Ovary (tissue), 9 donors: ENCODE data around the gene SPDYC. TPM values are rescaled to one million over a fixed set of nuclear protein-coding genes. Genes with fewer than 3 reads are reported as not detected.

ENCODE experiments used
- DNase-seq, 5 donors: peaks; one replicate each; pipeline ENCODE4 v3.0.0-alpha.2; 2019 to 2020
- H3K27ac ChIP-seq, 2 donors: fragments of 200-600 bp; one replicate each; pipeline versions ENCODE4 v1.5.1 to v1.8.0; 2019 to 2022
- H3K27me3 ChIP-seq: fragments of 200-600 bp; one replicate; pipeline ENCODE4 v1.8.0; 2022
- H3K36me3 ChIP-seq: fragments of 200-600 bp; sonication (generic); one replicate; pipeline ENCODE4 v1.5.1; 2019
- H3K4me1 ChIP-seq: one replicate; pipeline ENCODE4 v1.8.1; 2013; ENCODE audit warnings: mild to moderate bottlenecking, moderate library complexity; ENCODE audit not compliant: insufficient read depth
- H3K4me3 ChIP-seq: fragments of 200-600 bp; sonication (generic); one replicate; pipeline ENCODE4 v1.5.1; 2017
- H3K9me3 ChIP-seq, 2 donors: fragments of 200-600 bp in 1 of 2; sonication (generic) in 1 of 2; one replicate each; pipeline versions ENCODE4 v1.5.1 to v1.8.1; 2013 to 2019; ENCODE audit warnings: mild to moderate bottlenecking in 1 of 2, moderate library complexity in 1 of 2
- CTCF ChIP-seq, 3 donors: fragments of 450-650 bp in 2 of 3; fragments of 200-600 bp in 1 of 3; IDR thresholded peaks; one replicate each; pipeline versions ENCODE4 v1.5.1 to v1.8.0; 2016 to 2022; ENCODE audit warnings: antibody characterized with exemption in 3 of 3, mild to moderate bottlenecking in 1 of 3
- EP300 ChIP-seq: sonication (generic); formaldehyde crosslinking; IDR thresholded peaks from one replicate; pipeline ENCODE4 v1.6.1; 2017; ENCODE audit warnings: antibody characterized with exemption
- POLR2A ChIP-seq: fragments of 450-650 bp; IDR thresholded peaks from one replicate; pipeline ENCODE4 v1.6.1; 2017; ENCODE audit warnings: antibody characterized with exemption, mild to moderate bottlenecking, moderate library complexity
- WGBS, 3 donors: extraction: QIAGEN DNeasy Blood & Tissue Kit in 1 of 3; methylation state at CpG; one replicate each; pipeline versions ENCODE4 v1.1.5 to v1.1.7; 2013 to 2017; 5-methylcytosine and 5-hydroxymethylcytosine counted together
- intact Hi-C, 4 donors: fragments of 100-400 bp; cut with DNase I; formaldehyde crosslinking; loops; one replicate each; pipeline versions ENCODE4 v1.11.0 to v1.15.1; 2022 to 2023
- polyA plus RNA-seq, 2 donors: library from polyadenylated mRNA; stranded (reverse); fragments of 200-250 nt in 1 of 2; fragments of 350-450 nt in 1 of 2; fragmentation: Illumina TruSeq in 1 of 2; extraction: RNeasy Lipid Tissue Mini Kit (QIAGEN cat#74804) in 1 of 2; gene quantifications; one replicate each; pipeline ENCODE4 v1.2.3, GENCODE V29; 2013 to 2014
- total RNA-seq, 7 donors: library from RNA; depleted of rRNA in 2 of 7; stranded (reverse); fragments of >200 nt in 2 of 7; fragmentation: NEBNext Ultra II Directional in 3 of 7; extraction: Animal tissue kit (Norgen Biotek cat#: 25700) in 3 of 7; gene quantifications; one replicate each; pipeline versions ENCODE4 v1.1.0 to v1.2.4, GENCODE V29; 2016 to 2023
- donor health status: DM: no; HTN: no; CAD: no; lungs with moderate emphysema.
- donor health status: DM: no; HTN: no; CAD: no.
- donor health status: Bipolar disorder and iron deficiency.
- donor health status: DM: yes; HTN: yes; CAD: no.
- donor health status: DM: no; HTN: no; CAD: no.
- donor health status: DM: yes; HTN: yes; CAD: no.

The SPDYC gene
- total and polyA plus RNA-seq, 9 donors = 0.07 TPM; not detected in 8

GRCh38 chr11:65124480-65125196 lies 45.4 kb upstream of the SPDYC start:
- Histone ChIP-seq H3K36me3 (no peaks in the 10 kb centered on the region), H3K4me1 (no peaks in the 10 kb centered on the region), H3K27me3 (no peaks in the 10 kb centered on the region), H3K9me3 (no peaks in the 10 kb centered on the region), H3K4me3 (no peak overlapping the region), H3K27ac (no peak overlapping the region)
- no peak for DNase-seq
- intact Hi-C loops = loop anchor here in 2 of 4 donors (5.0 kb wide), 2 partner anchors 112 to 282 kb away; partner anchors contain the start of genes ARL2 (in 1 of the 2) and CDC42BPG (in 1 of the 2)
- WGBS, 3 donors = 79 to 83% (median 82%) methylated on average over 5 of the region's 5 CpGs
- no peak for TF ChIP-seq POLR2A

GRCh38 chr11:65125197-65126056 lies 44.6 kb upstream of the SPDYC start:
- no peak for DNase-seq
- Histone ChIP-seq H3K4me3 (no peak overlapping the region), H3K27me3 (no peaks in the 10 kb centered on the region), H3K27ac (no peak overlapping the region), H3K4me1 (no peaks in the 10 kb centered on the region), H3K9me3 (no peaks in the 10 kb centered on the region), H3K36me3 (no peaks in the 10 kb centered on the region)
- intact Hi-C loops = loop anchor here in 1 of 4 donors (2.0 kb wide), 1 partner anchor 33 kb away; no protein-coding TSS in a partner anchor
- TF ChIP-seq POLR2A (no peak), EP300 (no peak), CTCF (IDR thresholded peaks at IDR 0.05) (no peak)
- 79 to 82% (median 80%) methylated on average over 12 of the region's 12 CpGs for WGBS, 3 donors

GRCh38 chr11:65126624-65127274 lies 43.3 kb upstream of the SPDYC start:
- intact Hi-C loops = loop anchor here in 1 of 4 donors (2.0 kb wide), 1 partner anchor 34 kb away; no protein-coding TSS in a partner anchor
- H3K4me3 ChIP-seq = no peak overlapping the region
- H3K27me3 ChIP-seq = no peaks in the 10 kb centered on the region
- TF ChIP-seq EP300 (no peak), CTCF (IDR thresholded peaks at IDR 0.05) (no peak), POLR2A (no peak)
- no peaks in the 10 kb centered on the region for H3K4me1 ChIP-seq
- WGBS, 3 donors = 63 to 66% (median 66%) methylated on average over 6 of the region's 6 CpGs
- H3K36me3 ChIP-seq = no peaks in the 10 kb centered on the region
- no peak overlapping the region for H3K27ac ChIP-seq
- no peak for DNase-seq
- no peaks in the 10 kb centered on the region for H3K9me3 ChIP-seq

GRCh38 chr11:65127473-65128181 lies 42.4 kb upstream of the SPDYC start:
- intact Hi-C loops = loop anchor here in 1 of 4 donors (2.0 kb wide), 1 partner anchor 35 kb away; no protein-coding TSS in a partner anchor
- TF ChIP-seq EP300 (no peak), CTCF (IDR thresholded peaks at IDR 0.05) (no peak), POLR2A (no peak)
- no peaks in the 10 kb centered on the region for H3K36me3 ChIP-seq
- no peak overlapping the region for H3K27ac ChIP-seq
- 68 to 71% (median 70%) methylated on average over 12 of the region's 12 CpGs for WGBS, 3 donors
- no peaks in the 10 kb centered on the region for H3K27me3 ChIP-seq
- no peaks in the 10 kb centered on the region for H3K9me3 ChIP-seq
- no peaks in the 10 kb centered on the region for H3K4me1 ChIP-seq
- H3K4me3 ChIP-seq = no peak overlapping the region
- no peak for DNase-seq
